ENCODE data around the gene THOC1. TPM values are rescaled to one million over a fixed set of nuclear protein-coding genes. Genes with fewer than 3 reads are reported as not detected.

THOC1 gene
- polyA plus RNA-seq, 1 donor from 2014 or later = 25.7 TPM

Other genes with a start within 250 kb of the THOC1 start
- gene TUBB8B, start 218.4 kb downstream of the THOC1 start, polyA plus RNA-seq = 0.38 TPM
- 28.8 TPM for gene USP14, start 109.5 kb downstream of the THOC1 start, polyA plus RNA-seq
- gene COLEC12, start 232.7 kb upstream of the THOC1 start, polyA plus RNA-seq = not detected